ENCODE measurements around the gene NR4A2.

- TF ChIP-seq CTCF (conservative IDR thresholded peaks at IDR 0.05; ENCODE audit: low read depth, low read length) (no peak), EZH2 (IDR thresholded peaks at IDR 0.05; ENCODE audit: low read length, unreplicated experiment) (no peak), EZH2phosphoT487 (IDR thresholded peaks at IDR 0.05; ENCODE audit: borderline replicate concordance, low read length) (no peak)
Observed at GRCh38 chr2:156329927-156330726, 2.4 kb downstream of the NR4A2 start.

Measured in PC-3 (cell line).